ENCODE measurements around the gene ZPR1. TPM values are rescaled to one million over a fixed set of nuclear protein-coding genes. Genes with fewer than 3 reads are reported as not detected.

ZPR1 gene
- total RNA-seq, 1 donor from 2014 or later, result 67.8 TPM

- intact Hi-C loops (cut with micrococcal nuclease), result no loop called here
Observed at GRCh38 chr11:116724813-116725212, 63.0 kb downstream of the ZPR1 start.

Other genes with a start within 250 kb of the ZPR1 start
- 34.8 and 34.9 TPM in 2 replicates for gene BUD13, start 15.0 kb downstream of the ZPR1 start, total RNA-seq
- not detected in 2 replicates for gene APOA5, start 3.9 kb upstream of the ZPR1 start, total RNA-seq
- not detected in 2 replicates for gene APOA4, start 35.3 kb upstream of the ZPR1 start, total RNA-seq
- gene APOC3, start 41.9 kb upstream of the ZPR1 start, total RNA-seq, result not detected in 2 replicates
- gene APOA1, start 49.6 kb upstream of the ZPR1 start, total RNA-seq, result 0.18 TPM in 1 of 2 replicates, not detected in the other

All from T-helper 2 cell treated with Interferon-gamma antibody and Interleukin-4, amounts not matched to agents 100 ng/mL and 5 ng/mL, for 36 hours (primary cell).